Astrocyte (in vitro differentiated cells and primary cell): ENCODE data around the gene MAPK8IP1.

ENCODE experiments used
- CTCF ChIP-seq: IDR thresholded peaks from 2 replicates; pipeline ENCODE4 v1.5.1; 2011; ENCODE audit warnings: low read depth, mild to moderate bottlenecking, inconsistent platforms, low read length, moderate library complexity; ENCODE audit not compliant: insufficient read depth
- EZH2 ChIP-seq: IDR thresholded peaks from 2 replicates; pipeline ENCODE4 v1.6.1; 2012; ENCODE audit warnings: mild to moderate bottlenecking, low read length, inconsistent platforms; ENCODE audit not compliant: insufficient read depth

- TF ChIP-seq CTCF (no peak), EZH2 (no peak)
These were observed 39.2 kb upstream of the MAPK8IP1 start for GRCh38 chr11:45846174-45846675.
